ENCODE results near the gene ITGA8. TPM values are rescaled to one million over a fixed set of nuclear protein-coding genes. Genes with fewer than 3 reads are reported as not detected.

ITGA8 gene
- total and polyA plus RNA-seq, 2 donors (not counting 1 experiment from before 2014, with no cell fraction given): not detected

- H3K9me3 ChIP-seq (ENCODE audit: control extremely low read depth in 1 of 3, control insufficient read depth in 2 of 3, insufficient read depth in 1 of 3, low read length in 2 of 3): peaks cover 0 to 4% (median 0%) of the 10 kb centered on the region in 3 donors
- H3K27me3 ChIP-seq (replicated peaks in 1 of 4; ENCODE audit: control extremely low read depth in 1 of 4, control insufficient read depth in 3 of 4, insufficient read depth in 4 of 4, low read length in 3 of 4): no peaks in the 10 kb centered on the region
- intact Hi-C loops (cut with micrococcal nuclease): no loop called here
- H3K27ac ChIP-seq (ENCODE audit: low read length in 2 of 2): no peak overlapping the region
- TF ChIP-seq, protein P1, sequence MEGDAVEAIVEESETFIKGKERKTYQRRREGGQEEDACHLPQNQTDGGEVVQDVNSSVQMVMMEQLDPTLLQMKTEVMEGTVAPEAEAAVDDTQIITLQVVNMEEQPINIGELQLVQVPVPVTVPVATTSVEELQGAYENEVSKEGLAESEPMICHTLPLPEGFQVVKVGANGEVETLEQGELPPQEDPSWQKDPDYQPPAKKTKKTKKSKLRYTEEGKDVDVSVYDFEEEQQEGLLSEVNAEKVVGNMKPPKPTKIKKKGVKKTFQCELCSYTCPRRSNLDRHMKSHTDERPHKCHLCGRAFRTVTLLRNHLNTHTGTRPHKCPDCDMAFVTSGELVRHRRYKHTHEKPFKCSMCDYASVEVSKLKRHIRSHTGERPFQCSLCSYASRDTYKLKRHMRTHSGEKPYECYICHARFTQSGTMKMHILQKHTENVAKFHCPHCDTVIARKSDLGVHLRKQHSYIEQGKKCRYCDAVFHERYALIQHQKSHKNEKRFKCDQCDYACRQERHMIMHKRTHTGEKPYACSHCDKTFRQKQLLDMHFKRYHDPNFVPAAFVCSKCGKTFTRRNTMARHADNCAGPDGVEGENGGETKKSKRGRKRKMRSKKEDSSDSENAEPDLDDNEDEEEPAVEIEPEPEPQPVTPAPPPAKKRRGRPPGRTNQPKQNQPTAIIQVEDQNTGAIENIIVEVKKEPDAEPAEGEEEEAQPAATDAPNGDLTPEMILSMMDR (IDR thresholded peaks at IDR 0.05): no peak
- no peak for TF ChIP-seq EZH2 (IDR thresholded peaks at IDR 0.05; ENCODE audit: borderline replicate concordance, insufficient read depth, low read depth, low read length, poor library complexity, severe bottlenecking)
- no peaks in the 10 kb centered on the region for H3K9me3 Mint-ChIP-seq (ENCODE audit: insufficient read depth)
- ATAC-seq (ENCODE audit: low read depth) (no peak), DNase-seq (no peak)
- H3K4me3 ChIP-seq (ENCODE audit: control extremely low read depth in 1 of 5, extremely low read depth in 1 of 5, insufficient read depth in 1 of 5, low read depth in 2 of 5, low read length in 4 of 5): no peak overlapping the region
- H3K4me3 Mint-ChIP-seq: no peak overlapping the region
- no peak overlapping the region for H3K9ac ChIP-seq (ENCODE audit: low read length)
- H3K4me1 ChIP-seq (ENCODE audit: control insufficient read depth in 2 of 2, insufficient read depth in 2 of 2, low read length in 2 of 2): no peaks in the 10 kb centered on the region
- ChIA-PET POLR2A (no interaction called here), CTCF (no interaction called here)
- H3K79me2 ChIP-seq (ENCODE audit: control insufficient read depth, insufficient read depth, low read length): no peaks in the 10 kb centered on the region
- no peaks in the 10 kb centered on the region for H4K20me1 ChIP-seq (ENCODE audit: control insufficient read depth, insufficient read depth, low read length, poor library complexity, severe bottlenecking)
- no peaks in the 10 kb centered on the region for H3K4me1 Mint-ChIP-seq
- H3K27ac Mint-ChIP-seq: no peak overlapping the region
- H3K36me3 ChIP-seq (replicated peaks in 1 of 2; ENCODE audit: control extremely low read depth in 1 of 2, control insufficient read depth in 1 of 2, extremely low read depth in 1 of 2, insufficient read depth in 2 of 2, low read length in 1 of 2): no peaks in the 10 kb centered on the region
- H3K4me2 ChIP-seq (replicated peaks; ENCODE audit: low read depth, low read length, poor library complexity, severe bottlenecking): no peak overlapping the region
- no CpG with 5 or more reads among the region's 3 CpGs for WGBS (ENCODE audit: insufficient coverage)
- peaks cover 3% of the 10 kb centered on the region for H3K27me3 Mint-ChIP-seq
- H2AFZ ChIP-seq (ENCODE audit: insufficient read depth, low read depth, low read length, poor library complexity, severe bottlenecking): no peak overlapping the region
These were observed 230.3 kb downstream of the ITGA8 start for GRCh38 chr10:15489431-15489830.

DNA sequence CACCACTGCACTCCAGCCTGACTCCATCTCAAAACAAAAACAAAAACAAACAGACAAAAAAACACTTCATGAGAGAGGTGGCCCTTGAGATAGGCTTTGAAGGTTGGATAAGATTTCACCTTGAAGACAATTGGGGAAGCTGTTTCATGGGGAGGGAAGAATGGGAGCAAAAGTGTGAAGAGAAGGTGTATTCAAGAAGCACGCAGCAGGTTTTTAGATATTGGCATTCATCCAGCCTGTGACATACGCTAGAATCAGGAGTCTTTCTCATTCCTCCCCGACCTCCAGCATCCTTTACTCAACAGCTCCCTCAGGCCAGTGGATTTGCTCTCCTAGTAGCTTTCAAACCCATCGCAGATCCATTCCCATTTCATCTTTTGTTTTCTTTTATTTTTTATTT is 232.3 kb downstream of the ITGA8 start:
- H3K27ac Mint-ChIP-seq: no peak overlapping the region
- H3K4me3 Mint-ChIP-seq: no peak overlapping the region
- Histone ChIP-seq H3K9ac (ENCODE audit: low read length) (no peak overlapping the region), H3K27me3 (replicated peaks in 1 of 4; ENCODE audit: control extremely low read depth in 1 of 4, control insufficient read depth in 3 of 4, insufficient read depth in 4 of 4, low read length in 3 of 4) (no peaks in the 10 kb centered on the region), H3K4me2 (replicated peaks; ENCODE audit: low read depth, low read length, poor library complexity, severe bottlenecking) (no peak overlapping the region), H3K4me3 (ENCODE audit: control extremely low read depth in 1 of 5, extremely low read depth in 1 of 5, insufficient read depth in 1 of 5, low read depth in 2 of 5, low read length in 4 of 5) (no peak overlapping the region), H2AFZ (ENCODE audit: insufficient read depth, low read depth, low read length, poor library complexity, severe bottlenecking) (no peak overlapping the region), H3K79me2 (ENCODE audit: control insufficient read depth, insufficient read depth, low read length) (no peaks in the 10 kb centered on the region), H4K20me1 (ENCODE audit: control insufficient read depth, insufficient read depth, low read length, poor library complexity, severe bottlenecking) (no peaks in the 10 kb centered on the region), H3K4me1 (ENCODE audit: control insufficient read depth in 2 of 2, insufficient read depth in 2 of 2, low read length in 2 of 2) (no peaks in the 10 kb centered on the region), H3K9me3 (ENCODE audit: control extremely low read depth in 1 of 3, control insufficient read depth in 2 of 3, insufficient read depth in 1 of 3, low read length in 2 of 3) (peaks cover 0 to 4% (median 0%) of the 10 kb centered on the region in 3 donors), H3K27ac (ENCODE audit: low read length in 2 of 2) (no peak overlapping the region), H3K36me3 (replicated peaks in 1 of 2; ENCODE audit: control extremely low read depth in 1 of 2, control insufficient read depth in 1 of 2, extremely low read depth in 1 of 2, insufficient read depth in 2 of 2, low read length in 1 of 2) (no peaks in the 10 kb centered on the region)
- H3K27me3 Mint-ChIP-seq: peaks cover 7% of the 10 kb centered on the region
- ChIA-PET POLR2A (no interaction called here), CTCF (no interaction called here)
- no peaks in the 10 kb centered on the region for H3K4me1 Mint-ChIP-seq
- WGBS (ENCODE audit: insufficient coverage): 50% methylated on average over 2 of the region's 4 CpGs
- ATAC-seq (ENCODE audit: low read depth) (no peak), DNase-seq (no peak)
- no peaks in the 10 kb centered on the region for H3K9me3 Mint-ChIP-seq (ENCODE audit: insufficient read depth)
- TF ChIP-seq, protein P1 (IDR thresholded peaks at IDR 0.05): no peak
- no peak for TF ChIP-seq EZH2 (IDR thresholded peaks at IDR 0.05; ENCODE audit: borderline replicate concordance, insufficient read depth, low read depth, low read length, poor library complexity, severe bottlenecking)
- intact Hi-C loops (cut with micrococcal nuclease): no loop called here
